ENCODE data around the gene SAMD8. TPM values are rescaled to one million over a fixed set of nuclear protein-coding genes. Genes with fewer than 3 reads are reported as not detected.

Gene SAMD8
- total and polyA plus RNA-seq, 11 donors, result 7.5 to 43.0 (median 23.4) TPM

DNA sequence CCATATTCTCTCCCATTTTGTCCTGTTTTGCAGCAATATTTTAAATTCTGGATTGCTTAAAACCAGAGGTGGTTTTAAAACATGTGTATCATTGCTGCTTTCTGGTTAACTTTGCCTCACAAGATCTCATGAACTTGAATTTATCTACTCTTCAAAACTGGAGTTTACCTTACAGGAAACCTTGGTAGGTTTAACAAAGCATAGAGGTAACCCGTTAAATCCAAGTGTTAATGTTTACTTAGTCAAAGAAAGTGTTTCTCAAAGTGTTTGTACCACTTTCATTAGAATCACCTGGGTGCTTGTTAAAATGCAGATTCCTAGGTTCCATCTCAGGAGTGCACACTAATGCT lies 55.1 kb downstream of the SAMD8 start:
- Histone ChIP-seq H3K4me3 (no peak overlapping the region), H3K36me3 (peaks cover 0 to 49% (median 34%) of the 10 kb centered on the region in 9 donors), H3K9me3 (no peaks in the 10 kb centered on the region), H3K27me3 (no peaks in the 10 kb centered on the region), H3K4me1 (peaks cover 0 to 38% (median 15%) of the 10 kb centered on the region in 12 donors), H3K27ac (peak overlapping the region in 1 of 12 donors; percentile 29)
- ATAC-seq (no peak), DNase-seq (no peak)
- no peak for TF ChIP-seq POLR2A (IDR thresholded peaks at IDR 0.05)
- no peak for TF ChIP-seq CTCF (IDR thresholded peaks at IDR 0.05)
- WGBS, 4 donors, result 81 to 94% (median 91%) methylated on average over 1 of the region's 1 CpG
- intact Hi-C loops (cut with DNase I), result no loop called here

GRCh38 chr10:75168275-75168674 lies 56.8 kb downstream of the SAMD8 start:
- Histone ChIP-seq H3K9me3 (no peaks in the 10 kb centered on the region), H3K36me3 (peaks cover 0 to 60% (median 48%) of the 10 kb centered on the region in 9 donors), H3K27ac (peak overlapping the region in 3 of 12 donors; percentile 3 to 39 (median 7)), H3K4me1 (peaks cover 0 to 38% (median 15%) of the 10 kb centered on the region in 12 donors), H3K27me3 (no peaks in the 10 kb centered on the region), H3K4me3 (no peak overlapping the region)
- no peak for ATAC-seq
- intact Hi-C loops (cut with DNase I), result no loop called here
- no peak for DNase-seq
- 57 to 76% (median 73%) methylated on average over 6 of the region's 6 CpGs for WGBS, 4 donors
- TF ChIP-seq CTCF (IDR thresholded peaks at IDR 0.05), result no peak
- TF ChIP-seq POLR2A (IDR thresholded peaks at IDR 0.05), result no peak

- H3K4me3 ChIP-seq, result no peak overlapping the region
- H3K36me3 ChIP-seq, result peaks cover 0 to 55% (median 42%) of the 10 kb centered on the region in 9 donors
- TF ChIP-seq CTCF (IDR thresholded peaks at IDR 0.05), result no peak
- TF ChIP-seq POLR2A (IDR thresholded peaks at IDR 0.05), result no peak
- peak overlapping the region; percentile 47 to 80 (median 60) for H3K27ac ChIP-seq
- no peaks in the 10 kb centered on the region for H3K9me3 ChIP-seq
- ATAC-seq (peak; percentile 78 to 87 (median 86)), DNase-seq (no peak)
- 37 to 59% (median 54%) methylated on average over 1 of the region's 1 CpG for WGBS, 4 donors
- peaks cover 0 to 31% (median 14%) of the 10 kb centered on the region in 12 donors for H3K4me1 ChIP-seq
- intact Hi-C loops (cut with DNase I), result loop anchor here in 1 of 10 donors (10.0 kb wide), 1 partner anchor 55 kb away; the partner anchor contains the start of gene SAMD8
- no peaks in the 10 kb centered on the region for H3K27me3 ChIP-seq
These were observed 58.8 kb downstream of the SAMD8 start for GRCh38 chr10:75170215-75170614.

DNA sequence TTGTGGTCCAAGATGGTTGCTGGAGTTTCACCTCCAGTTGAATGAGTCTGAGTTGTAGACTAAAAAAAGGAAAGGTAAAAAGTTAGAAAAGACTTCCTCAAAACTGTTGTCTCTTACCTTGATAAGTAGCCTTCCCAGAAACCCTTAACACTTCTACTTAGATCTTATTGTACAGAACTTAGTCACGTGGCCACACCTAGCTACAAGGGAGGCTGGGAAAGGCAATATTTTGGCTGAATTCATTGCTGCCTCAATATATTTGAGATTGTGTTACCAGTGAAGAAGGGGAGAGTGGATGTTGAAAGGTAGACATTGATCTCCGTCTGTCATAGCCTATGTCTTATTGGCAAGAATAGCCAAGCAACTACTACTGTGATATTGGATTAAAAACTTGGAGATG lies 63.6 kb downstream of the SAMD8 start:
- Histone ChIP-seq H3K9me3 (no peaks in the 10 kb centered on the region), H3K27me3 (no peaks in the 10 kb centered on the region), H3K4me3 (no peak overlapping the region), H3K27ac (no peak overlapping the region), H3K36me3 (peaks cover 0 to 59% (median 36%) of the 10 kb centered on the region in 9 donors), H3K4me1 (peaks cover 0 to 17% (median 4%) of the 10 kb centered on the region in 12 donors)
- TF ChIP-seq CTCF (IDR thresholded peaks at IDR 0.05) (no peak), POLR2A (IDR thresholded peaks at IDR 0.05) (no peak)
- ATAC-seq (no peak), DNase-seq (no peak)
- WGBS, 4 donors, result 96 to 98% (median 98%) methylated on average over 2 of the region's 2 CpGs
- intact Hi-C loops (cut with DNase I), result loop anchor here in 1 of 10 donors (10.0 kb wide), 1 partner anchor 60 kb away; the partner anchor contains the start of gene SAMD8

Measured in heart left ventricle (tissue), 16 donors.